ENCODE results near the gene DRAM1. TPM values are rescaled to one million over a fixed set of nuclear protein-coding genes. Genes with fewer than 3 reads are reported as not detected.

DRAM1 gene
- total RNA-seq, 1 donor from 2014 or later, result 131 TPM

DNA sequence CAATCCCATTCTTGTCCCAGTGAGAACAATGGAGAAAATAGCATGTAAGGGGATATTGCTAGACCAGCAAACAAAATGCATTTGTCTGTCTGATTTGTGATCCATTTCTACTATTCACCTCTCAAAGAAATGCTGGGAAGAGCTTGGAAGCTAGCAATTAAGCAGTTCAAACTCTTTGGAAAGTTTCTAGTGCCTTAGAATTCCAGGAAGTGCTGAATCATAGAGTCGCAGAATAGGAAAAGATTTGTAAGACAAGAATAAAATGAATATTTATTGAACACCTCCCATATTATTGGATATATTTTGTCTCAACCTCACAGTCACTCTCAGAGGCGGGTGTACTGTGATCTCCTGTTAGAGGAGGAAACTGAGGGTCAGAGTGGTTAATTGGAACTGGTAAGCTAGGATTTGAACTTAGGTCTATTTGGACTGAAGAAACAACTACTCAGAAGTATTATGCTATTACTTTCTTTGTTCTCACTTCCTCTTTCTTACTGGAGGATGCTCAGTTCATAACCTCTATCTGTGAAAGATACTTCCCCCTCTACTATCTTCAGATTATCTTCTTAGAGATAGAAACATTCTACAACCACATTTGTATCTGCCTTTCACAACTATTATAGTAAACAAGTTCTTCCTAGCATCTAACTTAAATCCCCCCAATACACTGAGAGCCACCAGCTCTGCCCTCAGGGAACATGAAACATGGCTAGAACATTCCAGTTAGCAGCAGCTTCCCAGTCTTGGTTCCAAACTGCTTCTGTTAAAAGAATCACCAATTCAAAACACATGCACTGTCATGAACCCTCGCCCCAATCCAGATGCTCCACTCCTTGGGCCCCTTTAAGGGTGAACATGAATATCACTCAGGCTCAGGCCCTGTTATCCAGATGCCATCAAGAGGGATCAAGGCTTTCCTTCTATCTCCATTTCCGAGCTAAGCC is 64.2 kb downstream of the DRAM1 start:
- DNase-seq (ENCODE audit: low read depth), result no peak

DNA sequence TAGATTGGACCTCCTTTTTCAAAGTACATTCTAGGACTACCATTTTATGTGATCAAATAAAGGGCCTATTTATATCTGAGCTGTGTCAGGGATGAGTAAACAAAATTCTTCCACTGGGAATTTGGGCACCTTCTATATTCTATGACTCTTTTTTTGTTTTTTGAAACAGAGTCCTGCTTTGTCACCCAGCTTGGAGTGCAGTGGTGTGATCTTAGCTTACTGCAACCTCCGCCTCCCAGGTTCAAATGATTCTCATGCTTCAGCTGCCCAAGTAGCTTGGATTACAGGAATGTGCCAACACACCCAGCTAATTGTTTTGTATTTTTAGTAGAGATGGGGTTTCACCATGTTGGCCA is 64.8 kb downstream of the DRAM1 start:
- no peak for DNase-seq (ENCODE audit: low read depth)

DNA sequence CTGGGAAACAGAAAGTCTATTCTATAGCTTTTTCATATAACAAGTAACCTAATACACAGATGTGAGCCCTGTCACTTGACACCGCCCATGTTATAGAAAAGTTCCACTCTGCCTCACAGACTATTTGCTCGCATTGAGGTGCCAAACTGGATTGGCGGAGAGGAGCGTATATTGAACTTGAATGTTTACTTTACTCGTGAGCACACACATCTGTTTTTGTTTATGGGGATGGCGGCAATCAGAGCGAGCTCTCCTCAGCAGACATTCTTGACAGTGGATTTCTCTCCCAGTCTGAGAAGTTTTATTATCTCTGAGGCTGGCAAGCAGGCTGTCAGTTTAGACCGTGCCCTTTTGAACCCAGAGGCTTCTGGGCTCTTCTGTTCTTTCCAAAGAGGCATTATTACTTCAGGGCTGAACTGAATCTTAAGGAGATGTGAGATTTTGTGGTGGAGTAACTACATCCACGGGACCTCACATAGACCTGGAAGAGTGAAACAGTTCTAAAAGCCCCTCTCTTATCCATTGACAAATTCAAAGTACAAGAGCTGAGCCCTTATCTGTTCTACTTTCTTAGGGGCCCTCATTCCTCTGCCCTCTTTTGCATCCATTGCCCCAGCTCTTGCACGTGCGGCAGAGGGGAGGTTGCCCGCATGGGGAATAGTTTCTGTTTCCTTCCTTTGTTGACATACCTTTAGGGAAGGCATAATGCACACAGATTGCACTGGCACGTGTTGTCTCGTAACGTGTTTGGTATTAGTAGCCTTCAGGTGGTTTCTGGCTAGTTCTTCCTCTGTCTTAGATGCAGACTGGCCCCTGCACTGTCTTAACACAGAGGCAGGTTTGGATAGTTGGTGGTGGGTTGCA is 68.2 kb downstream of the DRAM1 start:
- no peak for DNase-seq (ENCODE audit: low read depth)

DNA sequence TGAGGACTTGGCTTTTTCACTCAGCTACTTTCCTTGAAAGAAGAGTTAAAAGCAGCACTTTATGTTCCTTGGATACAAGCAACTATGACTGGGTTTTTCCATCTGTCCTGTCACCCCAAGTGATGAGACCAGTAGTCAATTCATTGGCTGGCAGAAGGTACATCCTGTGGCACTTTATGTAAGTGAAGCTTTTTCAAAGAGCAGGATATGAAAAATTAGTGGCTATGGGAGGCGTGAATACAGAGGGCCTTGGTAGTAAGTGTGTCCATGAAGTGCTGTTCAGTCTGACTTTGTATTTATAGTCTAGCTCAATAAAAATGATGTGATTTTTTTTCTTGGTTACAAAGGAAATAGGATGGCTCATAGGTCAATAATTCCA is 68.8 kb downstream of the DRAM1 start:
- no peak for DNase-seq (ENCODE audit: low read depth)

DNA sequence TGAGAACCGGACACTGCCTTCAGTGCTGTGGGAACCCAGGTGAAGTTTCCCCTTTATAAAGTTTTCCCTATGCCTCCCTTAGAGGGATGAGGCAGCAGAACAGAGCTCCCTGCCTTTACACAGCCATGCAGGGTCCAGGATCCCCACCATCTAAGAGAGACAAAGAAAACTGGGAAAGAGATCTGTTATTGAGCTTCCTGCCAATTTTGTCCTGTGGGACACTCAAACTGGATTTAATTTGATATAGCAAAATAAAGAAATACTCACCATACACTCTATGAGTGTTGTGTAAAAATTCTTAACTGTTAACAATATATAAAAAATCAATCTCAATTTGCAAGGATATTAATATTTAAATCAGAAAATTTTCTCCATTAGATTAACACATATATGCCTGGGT is 69.9 kb downstream of the DRAM1 start:
- DNase-seq (ENCODE audit: low read depth), result no peak

DNA sequence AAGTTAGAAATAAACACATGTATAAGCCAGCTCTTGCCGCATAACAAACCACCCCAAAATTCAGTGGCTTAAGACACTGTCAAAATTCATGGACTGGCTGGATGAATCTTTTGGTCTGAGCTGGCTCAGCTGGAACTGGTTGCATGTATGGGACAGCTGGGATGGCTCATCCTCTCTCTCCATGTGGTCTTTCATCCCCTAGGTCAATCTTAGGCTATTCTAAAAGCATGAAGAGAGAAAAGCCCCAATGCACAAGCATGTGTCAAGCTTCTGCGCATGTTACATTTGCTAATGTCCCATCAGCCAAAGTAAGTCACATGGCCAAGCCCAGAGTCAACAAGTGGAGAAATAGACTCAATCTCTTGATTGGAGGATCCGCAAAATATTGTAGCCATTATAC is 71.0 kb downstream of the DRAM1 start:
- DNase-seq (ENCODE audit: low read depth), result no peak

DNA sequence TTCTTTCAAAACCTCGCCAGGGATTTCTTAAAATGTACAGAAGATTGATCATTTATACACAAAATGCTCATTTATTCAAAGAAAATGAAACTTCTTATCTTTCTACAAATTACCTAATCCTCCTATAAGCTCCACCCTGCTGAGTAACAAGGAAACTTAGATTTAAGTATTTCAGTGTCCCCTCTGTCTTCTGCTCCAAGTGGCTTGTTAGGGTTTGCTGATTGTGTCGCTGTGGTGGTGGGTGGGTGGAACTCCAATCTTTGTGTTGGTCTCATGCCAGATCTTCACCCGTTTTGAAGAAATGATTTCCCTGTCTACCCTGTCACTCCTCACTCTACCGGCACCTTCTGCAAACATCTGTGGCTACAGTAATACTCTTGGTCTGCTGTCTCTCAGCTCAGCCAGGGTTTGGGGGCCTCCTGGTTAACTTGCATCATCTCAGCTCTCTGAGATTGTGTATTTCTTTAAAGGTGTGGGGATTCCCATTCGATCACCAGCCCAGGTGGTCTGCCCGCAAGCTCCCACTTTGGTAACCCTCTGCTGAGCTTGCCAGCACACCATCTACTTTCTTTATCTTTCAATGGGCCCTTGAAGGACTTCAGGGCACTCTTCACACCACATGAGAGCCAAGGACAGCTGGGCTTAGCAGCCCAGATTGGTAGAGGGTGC is 73.8 kb downstream of the DRAM1 start:
- no peak for DNase-seq (ENCODE audit: low read depth)

DNA sequence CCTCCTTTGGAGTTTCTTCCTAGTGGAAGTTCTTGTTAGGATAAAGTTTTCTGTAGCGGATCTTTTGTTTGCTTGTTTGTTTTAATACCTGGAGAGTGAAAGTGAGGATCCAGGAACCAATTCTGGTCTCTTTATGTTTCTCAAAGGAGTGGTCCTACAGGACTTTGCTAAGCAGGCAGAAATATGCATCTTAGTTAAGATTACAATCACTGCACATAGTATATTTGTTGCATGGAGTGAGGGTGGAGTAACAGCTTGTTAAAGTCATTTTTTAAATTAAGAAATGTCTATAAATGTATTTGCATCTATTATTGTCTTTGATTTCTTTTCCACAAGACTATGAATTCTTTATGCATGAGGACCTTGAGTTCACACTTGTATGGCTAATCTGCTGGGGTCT is 76.7 kb downstream of the DRAM1 start:
- no peak for DNase-seq (ENCODE audit: low read depth)

DNA sequence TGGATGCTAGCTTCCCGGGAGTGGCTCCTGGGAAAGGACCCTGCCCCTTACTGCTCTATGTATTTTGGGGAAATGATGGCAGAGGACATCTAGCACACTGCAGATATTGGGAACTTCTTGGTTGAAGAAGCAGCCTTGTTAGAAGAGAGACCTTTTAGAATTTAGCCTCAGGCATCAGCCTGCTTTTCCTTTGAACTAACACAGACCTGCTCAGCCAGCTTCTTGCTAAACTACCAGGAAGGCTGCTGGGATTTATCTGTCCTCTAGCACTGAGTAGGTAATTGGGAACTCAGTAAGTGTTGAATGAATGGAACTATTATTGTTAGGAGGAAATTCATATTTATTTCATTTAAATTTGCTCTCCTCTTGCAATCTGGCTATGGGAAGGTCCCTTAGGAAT is 77.3 kb downstream of the DRAM1 start:
- DNase-seq (ENCODE audit: low read depth), result no peak

DNA sequence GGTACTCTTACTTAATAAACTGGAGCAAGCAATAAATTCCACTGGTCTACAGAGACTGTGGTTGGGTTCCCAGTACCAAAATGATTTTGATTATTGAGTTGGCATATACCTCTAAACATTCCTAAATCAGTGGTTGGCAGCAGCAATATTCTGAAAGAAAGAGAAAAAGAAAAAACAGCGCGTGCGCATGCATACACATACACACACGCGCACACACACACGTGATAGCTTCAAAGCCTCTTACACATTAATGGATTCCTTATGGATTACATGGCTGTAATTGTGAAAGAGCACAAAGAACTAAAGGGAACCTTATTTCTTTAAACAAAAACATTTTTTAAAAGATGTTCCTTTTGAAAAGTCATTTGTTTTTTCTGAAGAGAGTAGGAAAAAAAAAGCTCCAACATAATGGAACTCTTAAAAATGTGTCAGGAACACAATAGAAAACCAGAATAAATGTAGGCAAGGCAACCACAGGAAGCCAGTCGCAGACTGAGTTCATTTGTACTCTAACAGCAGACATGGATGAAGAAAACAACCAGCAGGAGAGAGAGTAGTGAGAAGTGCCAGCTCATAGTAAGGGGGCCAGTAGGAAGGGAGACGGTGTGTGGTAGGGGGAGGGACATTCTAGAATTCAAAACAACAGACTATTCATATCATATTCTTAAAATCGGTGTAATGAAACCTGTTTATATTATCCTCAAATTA is 80.0 kb downstream of the DRAM1 start:
- no peak for DNase-seq (ENCODE audit: low read depth)

DNA sequence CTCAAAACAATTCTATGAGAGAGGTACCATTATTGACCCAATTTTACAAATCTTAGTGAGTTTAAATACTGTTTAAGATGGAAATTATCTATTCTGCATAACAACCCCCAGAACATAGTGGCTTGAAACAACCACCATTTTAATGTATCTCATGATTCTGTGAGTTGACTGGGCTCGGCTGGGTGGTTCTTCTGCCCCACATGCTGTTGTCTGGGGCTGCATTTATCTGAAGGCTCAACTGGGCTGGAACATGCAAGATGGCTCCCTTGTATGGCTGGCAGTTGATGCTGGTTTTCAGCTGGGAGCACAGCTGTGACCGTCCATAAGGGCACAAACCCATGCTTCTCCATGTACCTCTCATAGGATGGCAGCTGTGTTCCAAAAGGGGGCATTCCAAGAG is 82.2 kb downstream of the DRAM1 start:
- no peak for DNase-seq (ENCODE audit: low read depth)

DNA sequence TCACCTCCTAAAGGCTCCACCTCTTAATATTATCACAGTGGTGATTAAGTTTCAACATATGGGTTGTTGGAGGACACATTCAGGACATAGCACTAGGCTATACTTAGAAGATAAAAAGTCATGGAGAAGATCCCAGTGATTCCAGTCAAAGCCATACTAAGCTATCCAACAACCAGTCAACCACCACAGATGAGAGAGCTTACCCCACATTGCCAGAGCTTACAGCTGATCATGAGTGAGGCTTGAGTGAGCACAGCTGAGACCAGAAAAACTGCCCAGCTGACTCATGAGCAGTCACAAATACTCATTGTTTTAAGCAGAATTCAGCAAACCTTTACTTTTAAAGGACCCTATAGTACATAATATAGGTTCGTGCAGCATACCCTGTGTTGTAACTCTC is 85.1 kb downstream of the DRAM1 start:
- DNase-seq (ENCODE audit: low read depth), result peak; percentile 69

DNA sequence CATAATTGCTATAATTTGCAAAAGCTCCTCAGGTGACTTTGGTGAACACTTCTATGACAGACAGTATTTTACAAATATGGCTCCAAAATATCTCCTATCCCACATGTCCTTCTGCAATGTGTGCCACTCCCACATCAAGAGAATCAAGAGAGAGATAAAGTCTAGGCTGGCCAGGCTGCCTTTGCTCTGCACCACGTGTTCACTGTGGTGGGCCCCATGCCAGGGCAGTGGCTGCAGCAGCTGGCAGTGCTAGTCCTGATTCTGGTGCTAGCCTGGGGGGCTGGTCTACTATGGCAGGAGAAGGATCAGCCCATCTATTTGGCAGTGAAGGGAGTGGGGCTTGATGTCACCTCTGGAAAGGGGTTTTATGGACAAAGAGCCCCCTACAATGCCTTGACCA is 86.3 kb downstream of the DRAM1 start:
- DNase-seq (ENCODE audit: low read depth), result no peak

DNA sequence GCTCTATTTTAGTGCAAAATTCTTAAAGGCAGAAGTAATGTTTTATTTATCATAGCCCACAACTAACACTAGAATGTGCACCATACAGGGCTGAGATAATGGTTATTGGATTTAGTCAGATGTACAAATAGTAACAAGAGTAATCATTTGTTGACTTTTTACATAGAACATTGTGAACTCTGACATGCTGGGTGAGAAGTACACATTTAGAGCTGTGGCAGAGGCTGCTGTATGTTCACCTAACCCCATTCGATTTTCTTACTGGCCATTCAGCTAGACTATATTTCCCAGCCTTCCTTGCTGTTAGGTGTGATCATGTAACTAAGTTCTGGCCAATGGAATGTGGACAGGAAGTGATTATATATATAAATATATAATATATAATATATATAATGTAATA is 89.1 kb downstream of the DRAM1 start:
- no peak for DNase-seq (ENCODE audit: low read depth)

DNA sequence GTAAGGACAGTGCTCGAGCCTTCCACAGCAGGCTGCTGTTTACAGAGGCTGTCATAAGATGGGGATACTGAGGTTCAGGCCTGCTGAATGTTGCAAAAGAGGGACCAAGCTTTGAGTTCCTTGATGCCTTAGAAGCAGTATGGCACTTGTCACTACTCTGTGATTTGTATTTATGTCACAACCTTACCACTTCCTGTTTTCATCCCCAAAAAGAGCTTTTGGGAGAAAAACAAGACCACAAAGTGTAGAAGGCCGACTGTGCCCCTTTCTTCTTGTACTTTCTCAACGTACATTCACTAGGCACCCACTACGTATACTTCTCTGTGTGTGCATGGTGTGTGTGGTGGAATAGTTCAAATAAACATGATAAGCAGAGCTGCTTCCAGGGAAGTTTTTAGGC is 90.1 kb downstream of the DRAM1 start:
- no peak for DNase-seq (ENCODE audit: low read depth)

DNA sequence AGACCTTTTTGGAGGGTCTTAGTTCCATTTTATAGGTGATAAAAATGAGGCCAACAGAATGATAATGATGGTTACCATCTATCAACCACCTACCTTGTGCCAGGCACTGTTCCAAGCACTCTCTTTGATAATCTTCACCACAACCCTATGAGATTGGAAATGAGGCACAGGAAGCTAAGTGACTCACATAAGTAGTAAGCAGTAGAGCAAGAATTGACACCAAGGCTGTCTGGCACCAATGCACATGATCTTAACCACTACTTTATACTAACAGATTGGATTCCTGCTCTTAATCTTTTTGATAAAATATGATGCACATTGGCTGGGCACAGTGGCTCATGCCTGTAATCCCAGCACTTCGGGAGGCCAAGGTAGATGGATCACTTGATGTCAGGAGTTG is 91.4 kb downstream of the DRAM1 start:
- DNase-seq (ENCODE audit: low read depth), result no peak

Other genes starting within 250 kb of the DRAM1 start
- 38.2 and 76.1 TPM in 2 replicates for gene CHPT1, start 179.9 kb upstream of the DRAM1 start, total RNA-seq
- 0.15 TPM in 1 of 2 replicates, not detected in the other for gene SYCP3, start 138.1 kb upstream of the DRAM1 start, total RNA-seq
- gene GNPTAB, start 46.6 kb upstream of the DRAM1 start, total RNA-seq, result 41.5 and 74.2 TPM in 2 replicates
- 53.6 and 96.6 TPM in 2 replicates for gene WASHC3, start 184.4 kb downstream of the DRAM1 start, total RNA-seq
- gene NUP37, start 242.5 kb downstream of the DRAM1 start, total RNA-seq, result 66.0 and 73.1 TPM in 2 replicates
- gene PARPBP, start 242.6 kb downstream of the DRAM1 start, total RNA-seq, result 9.0 and 13.0 TPM in 2 replicates

Measured in renal cortical epithelial cell (primary cell).